NCI-H2171 treated with DMSO at 0.1 percent for 48 hours (cell line): Measurements from ENCODE around the gene YJU2.
"Not testable (repeated sequence)": the region's sequence is repeated elsewhere in the genome, so short reads cannot be mapped to it uniquely, and the experiment has no call there.

Experiments used
- DNase-seq: peaks from one replicate; lab custom pipeline; 2025; lab: John Stamatoyannopoulos, UW

YJU2 gene

DNA sequence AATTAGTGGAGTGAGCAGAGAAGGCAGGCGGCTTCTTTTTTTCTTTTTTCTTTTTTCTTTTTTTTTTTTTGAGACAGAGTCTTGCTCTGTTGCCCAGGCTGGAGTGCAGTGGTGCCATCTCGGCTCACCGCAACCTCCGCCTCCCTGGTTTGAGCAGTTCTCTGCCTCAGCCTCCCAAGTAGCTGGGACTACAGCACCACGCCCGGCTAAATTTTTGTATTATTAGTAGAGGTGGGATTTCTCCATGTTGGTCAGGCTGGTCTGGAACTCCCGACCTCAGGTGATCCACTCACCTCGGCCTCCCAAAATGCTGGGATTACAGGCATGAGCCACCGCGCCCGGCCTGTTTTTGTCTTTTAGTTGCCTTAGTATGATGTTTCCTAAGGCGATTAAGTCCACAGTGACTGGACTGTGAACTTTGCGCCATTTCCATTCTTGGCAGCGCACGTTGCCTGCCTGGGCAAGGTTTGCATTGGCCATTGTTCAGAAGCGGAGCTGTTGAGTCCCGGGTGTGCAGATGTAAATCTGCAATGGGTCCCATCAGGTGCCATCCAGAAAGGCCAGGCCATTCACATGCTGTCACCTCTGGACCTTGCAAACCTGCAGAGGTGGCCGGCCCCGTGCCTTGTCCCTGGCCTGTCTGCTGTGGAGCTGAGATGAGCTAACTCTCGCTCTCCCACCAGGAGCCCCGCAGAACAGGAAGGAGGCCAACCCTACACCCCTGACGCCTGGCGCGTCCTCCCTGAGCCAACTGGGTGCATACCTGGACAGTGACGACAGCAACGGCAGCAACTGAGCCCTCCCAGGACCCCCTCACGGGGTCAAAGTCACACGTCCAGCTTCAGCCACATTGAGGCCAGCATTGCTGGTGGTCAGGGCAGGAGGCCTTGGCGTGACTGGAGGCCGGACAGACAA lies 21.3 kb downstream of the YJU2 start:
- DNase-seq: no peak

DNA sequence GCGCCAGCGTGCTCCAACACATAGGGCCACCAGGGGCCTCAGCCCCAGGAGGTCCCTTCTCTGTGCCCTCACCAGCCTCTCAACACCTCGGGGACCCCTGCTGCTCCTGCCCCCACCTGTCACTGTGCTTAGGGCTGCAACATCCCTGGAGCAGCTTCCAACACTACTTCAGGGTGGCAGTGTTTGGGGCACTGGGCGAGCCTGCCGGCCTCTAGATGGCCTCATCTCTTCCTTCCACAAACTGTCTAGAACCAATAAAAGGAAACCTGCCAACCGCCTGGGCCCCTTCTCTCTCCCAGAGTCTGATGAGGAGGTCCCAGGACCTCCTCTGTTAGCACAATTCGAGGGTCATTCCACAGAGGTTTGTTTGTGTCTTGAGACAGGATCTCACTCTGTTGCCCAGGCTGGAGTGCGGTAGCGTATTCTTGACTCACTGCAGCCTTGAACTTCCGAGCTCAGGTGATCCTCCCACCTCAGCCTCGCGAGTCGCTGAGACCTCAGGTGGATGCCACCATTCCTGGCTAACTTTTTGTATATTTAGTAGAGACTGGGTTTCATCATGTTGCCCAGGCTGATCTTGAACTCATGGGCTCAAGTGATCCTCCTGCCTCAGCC lies 22.0 kb downstream of the YJU2 start:
- DNase-seq: no peak

DNA sequence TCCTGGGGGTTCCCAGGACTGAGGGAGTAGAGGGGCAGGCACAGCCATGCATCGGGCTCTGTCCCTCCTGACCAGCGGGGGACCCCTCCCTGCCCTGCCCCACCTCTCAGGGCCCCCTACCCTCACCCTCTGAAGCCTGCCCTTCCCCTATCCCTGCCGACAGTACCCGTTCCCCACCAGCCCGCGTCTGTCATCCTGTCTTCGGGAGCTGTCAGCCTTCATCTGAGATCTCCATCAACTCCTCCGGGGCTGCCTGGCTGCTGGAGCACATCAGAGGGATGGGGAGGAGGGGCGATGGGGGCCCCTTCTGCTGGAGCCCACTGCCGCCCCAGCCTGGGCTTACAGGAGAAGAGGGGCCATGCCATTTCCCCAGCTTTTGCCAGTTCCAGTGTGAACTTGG lies 26.0 kb downstream of the YJU2 start:
- DNase-seq: no peak

DNA sequence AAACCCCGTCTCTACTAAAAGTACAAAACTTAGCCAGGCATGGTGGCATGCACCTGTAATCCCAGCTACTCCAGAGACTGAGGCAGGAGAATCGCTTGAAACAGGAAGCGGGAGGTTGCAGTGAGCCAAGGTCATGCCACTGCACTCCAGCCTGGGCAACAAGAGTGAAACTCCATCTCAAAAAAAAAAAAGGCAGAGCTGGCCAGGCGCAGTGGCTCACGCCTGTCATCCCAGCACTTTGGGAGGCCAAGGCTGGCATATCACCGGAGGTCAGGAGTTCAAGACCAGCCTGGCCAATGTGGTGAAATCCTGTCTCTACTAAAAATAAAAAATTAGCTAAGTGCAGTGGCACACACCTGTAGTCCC lies 27.4 kb downstream of the YJU2 start:
- not testable (repeated sequence) for DNase-seq

DNA sequence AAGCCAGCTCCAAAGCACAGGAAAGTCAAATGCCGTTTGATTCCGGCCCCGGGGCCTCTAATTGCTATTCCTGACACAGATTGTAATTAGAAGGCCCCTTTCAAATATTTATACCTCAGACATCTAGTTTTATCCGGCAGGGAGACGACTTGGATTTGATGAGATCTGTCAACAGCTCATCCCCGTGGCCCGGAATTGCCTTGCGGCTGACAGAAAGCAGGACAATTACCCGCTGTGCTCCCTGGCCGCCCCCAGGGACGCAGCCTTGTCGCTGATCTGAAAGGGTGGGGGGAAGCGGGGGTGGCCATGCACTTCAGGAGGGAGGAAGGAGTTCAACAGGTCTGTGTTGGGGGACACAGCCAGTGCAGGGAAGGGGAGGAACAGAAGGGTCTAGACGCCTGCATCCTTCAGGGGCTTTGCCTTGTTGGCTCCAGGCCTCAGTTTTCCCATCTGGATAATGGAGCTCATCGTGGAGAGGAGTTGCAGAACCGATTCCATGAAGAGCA lies 30.4 kb downstream of the YJU2 start:
- peak; percentile 38 for DNase-seq

DNA sequence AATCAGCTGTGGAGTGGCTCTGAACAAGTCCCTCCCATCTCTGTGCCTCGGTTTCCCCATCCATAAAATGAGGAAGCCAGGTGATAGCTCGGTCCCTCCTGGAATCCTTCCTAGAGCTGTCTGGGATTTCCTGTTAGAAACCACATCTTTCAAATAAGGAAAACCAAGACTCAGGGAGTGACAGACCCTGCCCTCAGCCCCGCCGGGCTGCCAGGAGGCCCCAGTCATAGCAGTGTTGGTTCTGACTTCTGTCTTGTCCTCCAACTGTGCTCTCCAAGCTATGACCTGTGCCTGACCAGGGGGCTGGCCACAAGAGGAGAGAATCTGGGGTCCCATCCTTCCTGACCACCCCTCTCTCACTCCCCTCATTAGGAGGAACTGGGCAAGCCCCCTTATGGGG lies 31.1 kb downstream of the YJU2 start:
- DNase-seq: peak; percentile 25

DNA sequence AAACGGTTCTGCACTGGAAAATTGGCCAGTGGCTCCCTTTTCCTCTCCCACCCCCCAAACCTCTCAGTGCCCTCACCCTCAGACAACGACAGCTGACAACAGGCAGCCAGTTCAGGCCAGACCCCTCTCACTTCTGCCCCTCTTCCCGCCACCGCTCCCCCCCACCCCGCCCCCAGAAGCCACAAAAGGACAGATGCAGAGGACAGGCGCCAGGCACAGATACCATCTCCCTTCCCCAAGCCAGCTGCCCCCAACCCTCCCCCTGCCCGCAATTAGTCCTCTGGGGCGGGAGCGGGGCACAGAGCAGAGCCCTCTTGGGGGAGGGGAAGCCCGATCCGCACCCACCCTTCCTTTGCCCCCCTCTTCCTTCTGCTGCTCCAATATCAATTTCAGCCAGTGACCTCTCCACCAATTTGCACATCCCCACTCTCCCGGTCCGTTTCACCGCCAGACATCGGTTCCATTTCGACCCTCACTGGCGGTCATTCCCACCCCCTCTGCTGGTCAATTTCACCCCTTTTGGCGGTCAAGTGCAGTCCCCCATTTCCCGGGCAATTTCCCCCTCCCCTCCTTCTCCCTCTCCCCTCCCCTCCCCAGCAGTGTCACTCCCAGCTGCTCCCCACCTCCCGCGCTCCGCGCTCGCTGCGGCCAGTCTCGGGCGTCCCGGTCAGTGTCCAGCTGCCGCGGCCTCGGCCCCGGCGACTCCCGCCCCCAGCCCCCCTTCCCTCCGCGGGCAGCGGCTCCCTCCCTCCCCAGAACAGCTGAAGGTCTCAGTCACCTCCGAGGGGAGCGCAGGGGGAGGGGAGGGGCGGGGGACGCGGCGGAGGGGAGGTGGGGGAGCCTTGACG lies 31.8 kb downstream of the YJU2 start, which contains the start of gene SHD:
TSS of gene SHD (plus strand) at position 848 of the 848 bp plus-strand sequence. CDS start 798 bp downstream, outside the sequence.
- DNase-seq: peak; percentile 81

DNA sequence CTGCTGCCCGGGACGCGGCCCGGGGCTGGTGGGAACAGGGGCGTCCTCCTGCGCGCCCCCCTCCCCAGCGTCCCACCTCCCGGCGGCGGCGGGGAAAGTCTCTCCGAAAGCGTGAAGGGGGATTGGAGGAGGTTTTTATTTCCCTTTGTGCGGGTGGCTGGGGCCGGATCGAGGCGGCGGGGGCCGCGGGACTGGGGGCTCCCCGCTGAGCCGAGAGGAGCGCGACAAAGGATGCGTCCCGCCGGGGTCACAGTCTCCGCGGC lies 32.3 kb downstream of the YJU2 start:
- no peak for DNase-seq

DNA sequence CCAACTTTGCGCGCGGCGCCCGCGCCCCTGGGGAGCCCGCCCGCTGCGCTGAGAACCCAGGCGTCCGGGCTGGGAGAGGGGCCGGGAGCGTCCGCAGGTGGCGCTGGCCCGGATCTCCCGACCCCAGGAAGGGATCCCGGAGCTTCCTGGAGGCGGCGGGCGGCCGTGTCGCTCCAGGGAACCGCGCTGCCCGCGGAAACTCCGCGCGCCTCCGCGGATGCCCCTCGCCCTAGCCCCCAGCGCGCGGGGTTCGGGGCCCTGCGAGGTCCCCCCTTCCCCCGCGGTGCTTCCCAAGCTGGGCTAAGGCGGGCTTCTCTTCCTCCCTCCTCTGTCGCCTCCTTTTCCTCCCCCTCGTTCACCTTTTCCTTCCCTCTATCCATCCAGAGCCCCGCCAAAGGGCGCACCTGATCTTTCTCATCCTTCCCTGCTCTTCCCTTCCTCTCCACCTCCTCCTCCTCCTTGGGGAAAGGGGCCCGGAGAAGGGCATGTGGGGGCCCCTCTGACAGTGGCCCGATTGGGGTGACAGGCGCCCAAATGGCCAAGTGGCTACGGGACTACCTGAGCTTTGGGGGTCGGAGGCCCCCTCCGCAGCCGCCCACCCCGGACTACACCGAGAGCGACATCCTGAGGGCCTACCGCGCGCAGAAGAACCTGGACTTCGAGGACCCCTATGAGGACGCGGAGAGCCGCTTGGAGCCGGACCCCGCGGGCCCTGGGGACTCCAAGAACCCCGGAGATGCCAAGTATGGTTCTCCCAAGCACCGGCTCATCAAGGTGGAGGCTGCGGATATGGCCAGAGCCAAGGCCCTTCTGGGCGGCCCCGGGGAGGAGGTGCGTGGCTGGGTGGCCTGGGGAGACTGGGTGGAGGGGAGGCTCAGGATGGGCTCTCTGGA lies 32.9 kb downstream of the YJU2 start:
- no peak for DNase-seq

DNA sequence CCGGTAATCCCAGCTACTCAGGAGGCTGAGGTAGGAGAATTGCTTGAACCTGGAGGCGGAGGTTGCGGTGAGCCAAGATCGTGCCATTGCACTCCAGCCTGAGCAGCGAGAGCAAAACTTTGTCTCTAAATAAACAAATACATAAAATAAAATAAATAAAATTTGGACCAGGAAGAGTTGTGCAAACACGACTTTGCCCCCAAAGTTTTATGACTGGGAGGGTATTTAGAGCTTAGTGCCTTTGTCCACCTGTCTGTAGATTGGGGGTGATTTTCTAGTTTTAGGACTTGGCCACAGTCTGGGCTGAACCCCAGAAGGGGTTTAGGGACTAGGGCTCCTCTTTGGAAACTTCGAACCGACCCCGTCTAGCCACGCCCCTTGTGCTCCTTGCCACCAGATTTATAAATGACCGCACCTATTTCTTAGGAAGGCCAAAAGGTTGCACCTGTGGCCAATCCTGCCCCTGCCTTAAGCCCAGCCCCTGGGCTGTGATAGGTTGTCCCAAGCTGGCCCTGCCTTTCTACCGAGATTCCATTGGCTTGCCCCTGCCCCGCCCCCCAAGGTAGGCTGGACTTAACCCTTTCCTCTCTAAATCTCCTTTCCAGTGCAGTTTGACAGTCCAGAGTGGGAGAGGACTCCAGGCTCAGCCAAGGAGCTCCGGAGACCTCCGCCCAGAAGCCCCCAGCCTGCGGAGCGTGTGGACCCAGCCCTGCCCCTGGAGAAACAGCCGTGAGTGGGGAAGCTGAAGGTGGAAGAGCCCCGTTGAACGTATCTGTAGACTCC lies 37.5 kb downstream of the YJU2 start:
- DNase-seq: no peak

DNA sequence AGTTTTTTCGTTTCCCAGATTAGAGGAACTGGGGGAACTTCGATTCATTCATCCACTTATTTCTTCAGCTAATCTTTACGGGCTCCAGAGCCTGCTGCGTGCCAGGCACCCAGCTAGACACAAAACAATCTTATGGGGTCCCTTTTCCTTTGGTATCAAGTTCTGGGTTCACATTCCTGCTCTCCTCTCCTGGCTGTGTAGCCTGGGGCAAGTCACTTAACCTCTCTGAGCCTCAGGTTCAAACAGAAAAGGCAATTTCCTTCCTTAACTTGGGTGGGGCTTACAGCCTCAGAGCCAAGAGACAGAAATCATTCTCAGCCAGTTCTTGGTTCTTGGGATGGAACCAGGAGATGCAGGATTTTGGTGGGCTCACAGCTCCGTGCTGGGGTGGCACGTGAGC lies 38.1 kb downstream of the YJU2 start:
- no peak for DNase-seq

DNA sequence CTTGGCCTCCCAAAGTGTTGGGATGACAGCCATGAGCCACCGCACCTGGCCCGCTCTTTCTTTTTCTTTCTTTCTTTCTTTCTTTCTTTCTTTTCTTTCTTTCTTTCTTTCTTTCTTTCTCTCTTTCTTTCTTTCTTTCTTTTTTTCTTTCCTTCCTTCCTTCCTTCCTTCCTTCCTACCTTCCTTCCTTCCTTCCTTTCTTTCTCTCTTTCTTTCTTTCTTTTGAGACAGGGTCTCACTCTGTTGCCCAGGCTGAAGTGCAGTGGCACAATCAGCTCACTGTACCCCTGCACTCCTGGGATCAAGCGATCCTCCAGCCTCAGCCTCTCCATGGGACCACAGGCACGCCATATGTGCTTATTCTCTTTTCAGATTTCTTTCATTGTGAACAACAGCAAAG lies 39.3 kb downstream of the YJU2 start:
- DNase-seq: not testable (repeated sequence)

DNA sequence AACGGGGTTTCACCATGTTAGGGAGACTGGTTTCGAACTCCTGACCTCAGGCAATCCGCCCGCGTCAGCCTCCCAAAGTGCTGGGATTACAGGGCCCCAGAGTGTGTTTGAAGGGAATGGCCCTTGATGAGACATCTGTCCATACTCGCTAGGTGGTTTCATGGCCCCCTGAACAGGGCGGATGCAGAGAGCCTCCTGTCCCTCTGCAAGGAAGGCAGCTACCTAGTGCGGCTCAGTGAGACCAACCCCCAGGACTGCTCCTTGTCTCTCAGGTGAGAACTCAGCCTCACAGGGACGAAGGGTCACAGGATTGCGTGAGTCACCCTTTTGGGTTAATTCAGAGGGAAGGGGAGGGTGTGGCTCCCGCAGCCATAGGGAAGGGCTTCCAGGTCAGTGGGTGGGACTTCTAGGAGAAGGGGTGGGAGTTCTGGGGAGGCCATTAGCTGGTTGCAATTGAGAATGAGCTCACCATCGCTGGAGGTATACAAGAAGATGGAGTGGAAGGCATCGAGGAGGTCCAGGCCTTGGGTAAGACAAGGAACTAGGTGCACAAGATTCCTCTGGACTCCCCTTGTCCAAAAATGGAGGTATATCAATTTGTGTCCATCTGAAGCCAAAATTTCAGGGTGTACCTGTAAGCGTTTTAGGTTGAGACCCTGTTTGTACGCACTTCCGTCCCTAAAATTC lies 41.4 kb downstream of the YJU2 start:
- no peak for DNase-seq

DNA sequence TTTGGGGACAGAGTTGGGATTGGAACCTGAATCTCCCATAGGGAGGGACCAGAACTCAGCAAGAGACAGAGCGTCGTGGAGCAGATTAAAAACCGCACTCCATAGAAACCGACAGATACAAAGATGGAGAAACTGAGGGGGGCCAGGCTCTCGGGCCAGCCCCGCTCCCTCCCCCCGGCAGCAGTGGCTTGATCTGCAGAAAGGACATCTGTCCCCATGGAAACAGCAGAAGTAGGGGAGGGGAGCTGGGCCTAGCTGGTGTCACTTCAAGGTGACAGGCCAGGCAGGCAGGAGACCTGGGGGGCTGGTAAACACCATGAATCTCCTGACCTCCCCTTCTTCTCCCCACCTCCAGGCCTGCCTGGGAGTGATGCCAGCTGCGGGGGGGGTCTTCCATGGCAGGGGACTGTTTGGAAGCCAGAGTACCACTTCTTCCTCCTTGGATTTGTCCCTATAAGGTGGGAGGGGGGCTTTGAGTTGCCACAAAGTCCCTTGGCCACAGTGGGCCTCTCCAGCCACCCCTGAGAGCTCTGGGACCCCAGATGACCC lies 44.4 kb downstream of the YJU2 start:
- DNase-seq: peak; percentile 45

DNA sequence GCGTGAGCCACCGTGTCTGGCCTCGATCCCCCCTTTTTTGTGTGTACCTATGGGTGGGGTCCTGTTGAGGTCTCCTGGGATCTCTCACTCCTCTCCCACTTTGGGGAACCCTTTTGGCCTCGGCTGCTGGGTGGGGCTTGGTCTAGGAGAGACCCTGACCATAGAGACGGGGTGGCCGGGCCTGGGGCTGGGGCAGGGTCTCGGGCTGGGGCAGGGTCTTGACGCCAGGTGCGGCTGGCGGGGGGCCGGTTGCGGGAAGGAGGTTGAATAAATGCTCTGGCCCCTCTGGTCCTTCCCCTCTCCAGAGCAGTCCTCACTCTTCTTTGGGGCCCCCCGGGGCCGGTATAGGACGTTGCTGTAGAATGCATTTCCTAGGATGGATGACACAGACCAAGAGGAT lies 45.6 kb downstream of the YJU2 start:
- no peak for DNase-seq

DNA sequence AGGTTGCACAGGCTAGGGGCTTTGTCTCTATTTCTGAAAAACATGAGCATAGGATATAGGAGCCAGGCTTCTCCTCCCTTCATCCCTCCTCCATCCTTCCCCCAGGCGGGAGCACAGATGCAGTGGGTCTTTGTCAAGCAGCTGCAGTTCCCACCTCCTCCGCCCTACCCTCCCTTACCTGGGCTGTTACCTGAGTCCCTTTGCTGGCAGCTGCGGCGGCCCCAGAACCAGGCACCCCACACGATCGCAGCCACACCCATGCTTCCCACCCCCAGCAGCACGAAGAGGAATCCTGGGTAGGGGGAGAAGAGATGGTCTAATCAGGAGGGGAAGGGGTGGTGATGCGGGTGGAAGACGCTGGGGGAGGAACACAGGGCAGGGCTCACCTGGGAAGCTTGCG lies 47.5 kb downstream of the YJU2 start:
- DNase-seq: peak; percentile 94

DNA sequence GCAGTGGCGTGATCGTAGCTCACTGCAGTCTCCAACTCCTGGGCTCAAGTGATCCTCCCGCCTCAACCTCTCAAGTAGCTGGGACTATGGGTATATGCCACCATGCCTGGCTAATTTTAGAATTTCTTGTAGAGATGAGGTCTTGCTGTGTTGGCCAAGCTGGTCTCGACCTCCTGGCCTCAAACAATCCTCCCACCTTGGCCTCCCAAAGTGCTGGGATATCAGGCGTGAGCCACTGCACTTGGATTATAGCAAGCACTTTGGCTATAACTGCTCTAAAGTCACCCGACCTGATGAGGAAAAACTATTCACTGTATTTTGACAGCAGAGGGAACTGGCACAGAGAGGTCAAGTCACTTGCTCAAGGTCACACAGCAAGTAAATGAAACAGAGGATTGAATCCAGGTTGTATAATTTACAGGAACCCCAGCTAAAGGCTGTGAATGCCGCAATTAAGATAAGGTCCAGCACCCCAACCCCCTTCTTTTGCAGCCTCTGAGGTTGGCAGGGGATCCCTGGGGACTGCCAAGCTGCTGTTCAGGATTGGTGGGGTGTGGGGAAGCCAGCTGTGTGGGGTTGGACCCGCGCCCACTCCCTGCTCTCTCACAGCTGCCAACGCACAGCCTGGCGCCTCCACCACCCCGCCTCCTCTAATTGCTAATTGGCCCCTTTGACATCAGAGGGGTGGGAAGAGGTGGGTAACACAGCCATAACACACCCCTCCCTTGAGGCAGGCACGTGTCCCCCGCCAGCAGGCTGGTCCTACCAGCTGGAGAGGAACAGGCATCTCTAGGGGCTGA lies 49.3 kb downstream of the YJU2 start:
- DNase-seq: peak; percentile 100

DNA sequence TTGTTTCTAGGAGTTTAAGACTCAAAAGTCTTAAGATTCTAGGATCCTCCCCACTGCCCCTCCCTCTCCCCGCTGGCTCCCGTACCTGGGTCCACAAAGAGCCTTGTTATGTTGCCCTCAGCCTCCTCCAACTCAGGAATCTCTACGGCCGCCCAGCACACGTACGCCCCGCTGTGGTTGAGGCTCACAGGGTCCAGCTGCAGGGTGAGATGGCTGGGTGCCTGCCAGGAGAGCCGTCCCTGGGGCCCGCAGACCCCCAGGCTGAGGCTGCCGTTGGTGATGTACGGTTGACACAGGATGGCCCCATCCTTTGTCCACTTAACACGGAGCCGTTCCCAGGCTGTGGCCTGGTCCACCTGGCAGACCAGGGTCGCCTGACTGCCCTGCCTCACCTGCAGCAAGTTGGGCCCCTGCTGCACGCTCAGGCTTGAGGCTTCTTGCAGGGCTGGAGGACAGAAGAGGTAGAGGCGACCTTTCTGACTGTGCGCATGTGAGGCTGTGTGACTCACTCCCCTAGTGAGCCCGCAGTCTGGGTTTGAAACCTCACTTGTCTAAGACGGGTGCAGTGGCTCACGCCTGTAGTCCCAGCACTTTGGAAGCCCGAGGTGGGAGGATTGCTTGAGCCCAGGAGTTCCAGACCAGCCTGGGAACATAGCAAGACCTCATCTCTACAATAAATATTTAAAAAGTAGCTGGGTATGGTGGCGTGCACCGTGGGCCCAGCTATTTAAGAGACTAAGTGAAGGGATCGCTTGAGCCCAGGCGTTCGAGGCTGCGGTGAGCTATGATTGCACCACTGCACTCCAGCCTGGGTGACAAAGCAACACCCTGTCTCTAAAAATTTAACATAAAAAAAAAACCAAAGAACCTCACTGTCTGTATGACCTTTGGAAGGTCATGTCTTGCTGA lies 51.3 kb downstream of the YJU2 start:
- DNase-seq: no peak
